ENCODE results near the gene LZIC. TPM values are rescaled to one million over a fixed set of nuclear protein-coding genes. Genes with fewer than 3 reads are reported as not detected.

LZIC gene
- polyA plus RNA-seq, 2 of the 4 experiments (the other 2 are of a cell fraction): 24.5 to 29.0 TPM

DNA sequence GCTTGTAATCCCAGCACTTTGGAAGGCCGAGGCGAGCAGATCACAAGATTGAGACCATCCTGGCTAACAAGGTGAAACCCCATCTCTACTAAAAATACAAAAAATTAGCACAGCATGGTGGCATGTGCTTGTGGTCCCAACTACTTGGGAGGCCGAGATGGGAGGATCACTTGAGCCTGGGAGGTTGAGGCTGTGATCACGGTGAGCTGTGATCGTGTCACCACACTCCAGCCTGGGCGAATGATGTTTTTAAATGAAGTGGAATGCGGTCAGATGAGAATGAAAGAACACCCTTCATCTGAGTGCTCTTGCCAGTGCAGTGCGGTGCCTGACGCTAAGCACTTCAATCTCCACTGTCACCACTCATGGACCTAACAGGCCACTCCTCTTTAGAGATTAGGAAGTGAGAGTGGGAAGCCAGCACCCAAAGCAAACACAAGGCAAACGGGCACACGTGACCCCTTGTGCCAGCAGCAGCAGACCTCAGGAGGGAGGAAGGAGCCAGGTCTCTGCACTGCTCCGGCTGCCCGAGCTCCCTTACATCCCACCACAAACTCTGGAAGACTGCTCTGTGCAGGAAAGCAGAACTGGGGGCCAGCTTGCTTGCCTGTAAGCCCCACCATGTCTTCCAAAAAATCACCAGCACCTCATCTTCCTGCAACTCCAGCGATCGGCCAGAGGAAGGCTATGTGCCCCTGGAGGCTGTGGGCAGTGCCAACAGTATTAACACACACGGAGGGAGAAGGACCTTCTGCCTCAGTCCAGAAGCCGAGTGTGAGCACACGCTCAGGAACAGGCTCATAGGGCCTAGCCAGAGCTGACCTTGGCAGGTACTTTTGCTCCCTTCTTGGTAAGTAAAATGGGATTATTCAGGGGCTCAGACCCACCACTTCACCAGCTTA, 42.8 kb downstream of the LZIC start (continued):
- TF ChIP-seq RCOR1 (IDR thresholded peaks at IDR 0.05; ENCODE audit: low read depth, low read length): no peak
- TF ChIP-seq PHF8 (IDR thresholded peaks at IDR 0.05; ENCODE audit: borderline replicate concordance, low read depth): no peak
- no peak for TF ChIP-seq HDAC2 (IDR thresholded peaks at IDR 0.05)
- no peak for TF ChIP-seq SREBF2 (IDR thresholded peaks at IDR 0.05)
- no peak for TF ChIP-seq CEBPB (IDR thresholded peaks at IDR 0.05)

DNA sequence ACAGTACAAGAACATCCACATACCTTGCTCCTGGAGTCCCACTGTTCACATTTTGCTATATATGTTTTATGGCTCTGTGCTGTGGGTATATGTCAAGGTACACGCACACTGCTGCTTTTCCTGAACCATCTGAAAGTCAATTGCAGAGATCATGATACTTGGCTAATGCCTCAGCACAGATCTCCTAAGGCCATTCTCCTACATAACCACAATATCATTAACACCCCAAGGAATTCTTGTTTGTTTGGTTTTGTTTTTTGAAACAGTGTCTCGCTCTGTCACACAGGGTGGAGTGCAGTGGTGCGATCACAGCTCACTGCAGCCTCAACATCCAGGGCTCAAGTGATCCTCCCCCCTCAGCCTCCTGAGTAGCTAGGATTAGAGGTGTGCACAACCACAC, 49.1 kb downstream of the LZIC start:
- ATAC-seq (no peak), DNase-seq (ENCODE audit: low read depth in 1 of 2, low spot score in 1 of 2) (no peak), FAIRE-seq (no peak)
- WGBS (ENCODE audit: missing lambda C conversion rate): 77% methylated on average over 3 of the region's 3 CpGs
- CTCF ChIA-PET: interaction anchor here (0.6 to 1.8 kb wide), 7 partner anchors 8 to 207 kb away, joined by 3 to 6 read pairs (median 4); partner anchors contain the start of genes LZIC and NMNAT1
- Histone ChIP-seq H3K4me3 (no peak overlapping the region), H3K27ac (no peak overlapping the region), H3K4me1 (peaks cover 19% of the 10 kb centered on the region), H3K9me3 (no peaks in the 10 kb centered on the region), H3K4me2 (no peak overlapping the region)
- POLR2A ChIA-PET: no interaction called here
- TF ChIP-seq, protein P1, sequence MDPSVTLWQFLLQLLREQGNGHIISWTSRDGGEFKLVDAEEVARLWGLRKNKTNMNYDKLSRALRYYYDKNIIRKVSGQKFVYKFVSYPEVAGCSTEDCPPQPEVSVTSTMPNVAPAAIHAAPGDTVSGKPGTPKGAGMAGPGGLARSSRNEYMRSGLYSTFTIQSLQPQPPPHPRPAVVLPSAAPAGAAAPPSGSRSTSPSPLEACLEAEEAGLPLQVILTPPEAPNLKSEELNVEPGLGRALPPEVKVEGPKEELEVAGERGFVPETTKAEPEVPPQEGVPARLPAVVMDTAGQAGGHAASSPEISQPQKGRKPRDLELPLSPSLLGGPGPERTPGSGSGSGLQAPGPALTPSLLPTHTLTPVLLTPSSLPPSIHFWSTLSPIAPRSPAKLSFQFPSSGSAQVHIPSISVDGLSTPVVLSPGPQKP (IDR thresholded peaks at IDR 0.05; ENCODE audit: low read depth, low read length): no peak
- TF ChIP-seq, protein P2, sequence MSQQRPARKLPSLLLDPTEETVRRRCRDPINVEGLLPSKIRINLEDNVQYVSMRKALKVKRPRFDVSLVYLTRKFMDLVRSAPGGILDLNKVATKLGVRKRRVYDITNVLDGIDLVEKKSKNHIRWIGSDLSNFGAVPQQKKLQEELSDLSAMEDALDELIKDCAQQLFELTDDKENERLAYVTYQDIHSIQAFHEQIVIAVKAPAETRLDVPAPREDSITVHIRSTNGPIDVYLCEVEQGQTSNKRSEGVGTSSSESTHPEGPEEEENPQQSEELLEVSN (IDR thresholded peaks at IDR 0.05; ENCODE audit: borderline replicate concordance, low read depth): no peak
- TF ChIP-seq, protein P3, sequence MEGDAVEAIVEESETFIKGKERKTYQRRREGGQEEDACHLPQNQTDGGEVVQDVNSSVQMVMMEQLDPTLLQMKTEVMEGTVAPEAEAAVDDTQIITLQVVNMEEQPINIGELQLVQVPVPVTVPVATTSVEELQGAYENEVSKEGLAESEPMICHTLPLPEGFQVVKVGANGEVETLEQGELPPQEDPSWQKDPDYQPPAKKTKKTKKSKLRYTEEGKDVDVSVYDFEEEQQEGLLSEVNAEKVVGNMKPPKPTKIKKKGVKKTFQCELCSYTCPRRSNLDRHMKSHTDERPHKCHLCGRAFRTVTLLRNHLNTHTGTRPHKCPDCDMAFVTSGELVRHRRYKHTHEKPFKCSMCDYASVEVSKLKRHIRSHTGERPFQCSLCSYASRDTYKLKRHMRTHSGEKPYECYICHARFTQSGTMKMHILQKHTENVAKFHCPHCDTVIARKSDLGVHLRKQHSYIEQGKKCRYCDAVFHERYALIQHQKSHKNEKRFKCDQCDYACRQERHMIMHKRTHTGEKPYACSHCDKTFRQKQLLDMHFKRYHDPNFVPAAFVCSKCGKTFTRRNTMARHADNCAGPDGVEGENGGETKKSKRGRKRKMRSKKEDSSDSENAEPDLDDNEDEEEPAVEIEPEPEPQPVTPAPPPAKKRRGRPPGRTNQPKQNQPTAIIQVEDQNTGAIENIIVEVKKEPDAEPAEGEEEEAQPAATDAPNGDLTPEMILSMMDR (IDR thresholded peaks at IDR 0.05): no peak
- TF ChIP-seq KDM5A (IDR thresholded peaks at IDR 0.05): no peak
- no peak for TF ChIP-seq HDAC2 (IDR thresholded peaks at IDR 0.05)
- TF ChIP-seq CHD4 (IDR thresholded peaks at IDR 0.05; ENCODE audit: borderline replicate concordance): no peak
- TF ChIP-seq GATA3 (IDR thresholded peaks at IDR 0.05; ENCODE audit: borderline replicate concordance): no peak
- TF ChIP-seq, protein P4, sequence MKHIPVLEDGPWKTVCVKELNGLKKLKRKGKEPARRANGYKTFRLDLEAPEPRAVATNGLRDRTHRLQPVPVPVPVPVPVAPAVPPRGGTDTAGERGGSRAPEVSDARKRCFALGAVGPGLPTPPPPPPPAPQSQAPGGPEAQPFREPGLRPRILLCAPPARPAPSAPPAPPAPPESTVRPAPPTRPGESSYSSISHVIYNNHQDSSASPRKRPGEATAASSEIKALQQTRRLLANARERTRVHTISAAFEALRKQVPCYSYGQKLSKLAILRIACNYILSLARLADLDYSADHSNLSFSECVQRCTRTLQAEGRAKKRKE (CRISPR knock-in tag; IDR thresholded peaks at IDR 0.05; ENCODE audit: low read depth): no peak
- TF ChIP-seq POLR2AphosphoS2 (conservative IDR thresholded peaks at IDR 0.05; ENCODE audit: low read length): no peak
- TF ChIP-seq BHLHE40 (IDR thresholded peaks at IDR 0.05; ENCODE audit: low read depth, low read length): no peak
- TF ChIP-seq, protein P5, sequence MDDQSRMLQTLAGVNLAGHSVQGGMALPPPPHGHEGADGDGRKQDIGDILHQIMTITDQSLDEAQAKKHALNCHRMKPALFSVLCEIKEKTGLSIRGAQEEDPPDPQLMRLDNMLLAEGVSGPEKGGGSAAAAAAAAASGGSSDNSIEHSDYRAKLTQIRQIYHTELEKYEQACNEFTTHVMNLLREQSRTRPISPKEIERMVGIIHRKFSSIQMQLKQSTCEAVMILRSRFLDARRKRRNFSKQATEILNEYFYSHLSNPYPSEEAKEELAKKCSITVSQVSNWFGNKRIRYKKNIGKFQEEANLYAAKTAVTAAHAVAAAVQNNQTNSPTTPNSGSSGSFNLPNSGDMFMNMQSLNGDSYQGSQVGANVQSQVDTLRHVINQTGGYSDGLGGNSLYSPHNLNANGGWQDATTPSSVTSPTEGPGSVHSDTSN (IDR thresholded peaks at IDR 0.05): no peak
- TF ChIP-seq, protein P6, sequence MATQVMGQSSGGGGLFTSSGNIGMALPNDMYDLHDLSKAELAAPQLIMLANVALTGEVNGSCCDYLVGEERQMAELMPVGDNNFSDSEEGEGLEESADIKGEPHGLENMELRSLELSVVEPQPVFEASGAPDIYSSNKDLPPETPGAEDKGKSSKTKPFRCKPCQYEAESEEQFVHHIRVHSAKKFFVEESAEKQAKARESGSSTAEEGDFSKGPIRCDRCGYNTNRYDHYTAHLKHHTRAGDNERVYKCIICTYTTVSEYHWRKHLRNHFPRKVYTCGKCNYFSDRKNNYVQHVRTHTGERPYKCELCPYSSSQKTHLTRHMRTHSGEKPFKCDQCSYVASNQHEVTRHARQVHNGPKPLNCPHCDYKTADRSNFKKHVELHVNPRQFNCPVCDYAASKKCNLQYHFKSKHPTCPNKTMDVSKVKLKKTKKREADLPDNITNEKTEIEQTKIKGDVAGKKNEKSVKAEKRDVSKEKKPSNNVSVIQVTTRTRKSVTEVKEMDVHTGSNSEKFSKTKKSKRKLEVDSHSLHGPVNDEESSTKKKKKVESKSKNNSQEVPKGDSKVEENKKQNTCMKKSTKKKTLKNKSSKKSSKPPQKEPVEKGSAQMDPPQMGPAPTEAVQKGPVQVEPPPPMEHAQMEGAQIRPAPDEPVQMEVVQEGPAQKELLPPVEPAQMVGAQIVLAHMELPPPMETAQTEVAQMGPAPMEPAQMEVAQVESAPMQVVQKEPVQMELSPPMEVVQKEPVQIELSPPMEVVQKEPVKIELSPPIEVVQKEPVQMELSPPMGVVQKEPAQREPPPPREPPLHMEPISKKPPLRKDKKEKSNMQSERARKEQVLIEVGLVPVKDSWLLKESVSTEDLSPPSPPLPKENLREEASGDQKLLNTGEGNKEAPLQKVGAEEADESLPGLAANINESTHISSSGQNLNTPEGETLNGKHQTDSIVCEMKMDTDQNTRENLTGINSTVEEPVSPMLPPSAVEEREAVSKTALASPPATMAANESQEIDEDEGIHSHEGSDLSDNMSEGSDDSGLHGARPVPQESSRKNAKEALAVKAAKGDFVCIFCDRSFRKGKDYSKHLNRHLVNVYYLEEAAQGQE (IDR thresholded peaks at IDR 0.05): no peak
- TF ChIP-seq FOXS1 (CRISPR knock-in tag; IDR thresholded peaks at IDR 0.05): no peak

Measured in A549 (cell line).